GM18873 (cell line): ENCODE data around the gene NASP.

Source experiments
- ATAC-seq: cut with Tn5 transposase; IDR thresholded peaks from one replicate; pipeline ENCODE4 v1.9.1; 2021; ENCODE audit warnings: mild to moderate bottlenecking, moderate library complexity, moderate number of reproducible peaks; ENCODE audit not compliant: unreplicated experiment, low FRiP score

The NASP gene

DNA sequence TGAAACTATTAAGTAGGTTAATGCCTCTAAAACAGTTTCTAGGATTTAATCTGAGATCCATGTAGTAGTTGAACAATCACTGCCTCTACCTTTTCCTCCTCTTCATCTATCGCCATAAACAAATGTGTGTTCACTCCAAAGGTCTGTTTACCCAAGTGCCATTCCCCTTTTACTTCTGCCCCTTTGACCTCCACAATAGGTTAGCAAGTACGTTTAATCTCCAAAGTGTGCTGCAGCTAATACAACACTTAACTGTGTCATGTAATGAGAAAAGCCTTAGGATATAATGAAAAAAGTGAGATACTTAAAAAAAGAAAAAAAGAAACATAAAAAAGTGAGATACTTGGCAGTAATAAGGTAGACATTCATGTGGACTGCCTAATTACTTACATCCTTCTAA lies 74.3 kb downstream of the NASP start:
- ATAC-seq: no peak

- no peak for ATAC-seq
These were observed 75.4 kb downstream of the NASP start for GRCh38 chr1:45659222-45659621.

GRCh38 chr1:45660336-45660735 lies 76.5 kb downstream of the NASP start:
- ATAC-seq: no peak

GRCh38 chr1:45666836-45667235 lies 83.0 kb downstream of the NASP start:
- no peak for ATAC-seq

DNA sequence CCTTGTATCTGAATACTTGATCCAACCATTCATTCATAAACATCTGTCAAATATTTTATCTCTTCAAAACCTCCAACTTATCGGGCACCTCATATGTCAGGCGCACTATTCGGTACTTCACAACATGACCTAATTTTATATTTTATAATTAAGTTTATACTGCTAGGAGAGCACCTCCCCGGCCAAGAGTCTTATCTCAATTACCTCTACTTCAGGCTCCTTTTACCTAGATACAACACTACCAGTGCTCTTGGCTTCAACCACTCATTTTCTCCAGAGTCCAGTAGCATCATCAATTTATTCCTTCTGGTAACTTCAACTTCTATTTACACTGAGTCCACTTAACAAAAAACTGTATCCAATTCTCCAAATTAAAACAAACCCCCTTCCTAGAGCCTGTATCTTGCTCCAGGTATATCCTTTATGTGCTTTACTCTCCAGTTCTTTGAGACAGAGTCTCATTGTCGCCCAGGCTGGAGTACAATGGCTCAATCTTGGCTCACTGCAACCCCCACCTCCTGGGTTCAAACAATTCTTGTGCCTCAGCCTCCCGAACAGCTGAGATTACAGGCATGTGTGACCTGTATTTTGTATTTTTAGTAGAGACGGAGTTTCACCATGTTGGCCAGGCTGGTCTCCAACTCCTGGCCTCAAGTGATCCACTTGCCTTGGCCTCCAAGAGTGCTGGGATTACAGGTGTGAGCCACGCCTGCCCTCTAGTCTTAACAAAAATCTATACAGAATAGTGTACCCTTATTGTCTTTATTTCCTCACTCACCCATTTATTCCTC lies 83.7 kb downstream of the NASP start:
- ATAC-seq: no peak
